Panc1 (cell line): Measurements from ENCODE around the gene UST. TPM values are rescaled to one million over a fixed set of nuclear protein-coding genes. Genes with fewer than 3 reads are reported as not detected.

Experiments
- ATAC-seq: fragments of 200-7000 bp; cut with Tn5 transposase; 2 replicates; pipeline ENCODE4 v1.9.1; 2020; ENCODE audit warnings: mild to moderate bottlenecking, moderate library complexity
- BruUV-seq: library from RNA; stranded (reverse); fragments of 400-500 nt; replicated peaks from 2 replicates; lab custom pipeline; 2021; lab: Mats Ljungman, UMichigan
- CTCF ChIA-PET: fragments of 300-600 bp; sonication (Branson Sonifier 250); formaldehyde crosslinking; loops from one replicate; lab custom pipeline; 2022; ENCODE audit warnings: antibody characterized with exemption; lab: Charles Lee
- POLR2A ChIA-PET: fragments of 300-600 bp; sonication (Branson Sonifier 250); formaldehyde crosslinking; loops from one replicate; lab custom pipeline; 2022; ENCODE audit warnings: antibody characterized with exemption; lab: Charles Lee
- DNase-seq: peaks from one replicate; pipeline ENCODE4 v3.0.0-alpha.2; 2010; ENCODE audit warnings: low read depth, low spot score
- H3K27ac ChIP-seq: 2 replicates; pipeline ENCODE4 v1.5.1; 2011; ENCODE audit warnings: mild to moderate bottlenecking, low read length, inconsistent platforms
- H3K27me3 ChIP-seq: fragments of 200-500 bp; sonication (Bioruptor generic); 2 replicates; pipeline ENCODE4 v1.6.0; 2014; ENCODE audit warnings: low read length, inconsistent platforms; ENCODE audit not compliant: control insufficient read depth, insufficient read depth
- H3K36me3 ChIP-seq: fragments of 200-500 bp; sonication (Bioruptor generic); 2 replicates; pipeline ENCODE4 v1.5.1; 2014; ENCODE audit warnings: inconsistent platforms, mild to moderate bottlenecking, low read length, moderate library complexity; ENCODE audit not compliant: control insufficient read depth, insufficient read depth
- H3K4me1 ChIP-seq: 2 replicates; pipeline ENCODE4 v1.5.1; 2011; ENCODE audit warnings: inconsistent platforms, mild to moderate bottlenecking, low read length, moderate library complexity; ENCODE audit not compliant: control insufficient read depth, insufficient read depth
- H3K4me3 ChIP-seq, 2 experiments: 2 replicates each; pipeline ENCODE4 v1.5.1; 2011 to 2012; ENCODE audit warnings: low read depth in 2 of 2, low read length in 2 of 2, mild to moderate bottlenecking in 2 of 2, inconsistent platforms in 1 of 2, moderate library complexity in 1 of 2
- H3K9me3 ChIP-seq: fragments of 200-500 bp; sonication (Bioruptor generic); 2 replicates; pipeline ENCODE4 v1.5.1; 2014; ENCODE audit warnings: low read depth, mild to moderate bottlenecking, inconsistent platforms, low read length, moderate library complexity; ENCODE audit not compliant: control insufficient read depth, insufficient read depth
- CTCF ChIP-seq: fragments of 450-650 bp; IDR thresholded peaks from 2 replicates; pipeline ENCODE4 v1.5.1; 2017; ENCODE audit warnings: mild to moderate bottlenecking
- POLR2AphosphoS5 ChIP-seq: IDR thresholded peaks from 2 replicates; pipeline ENCODE4 v1.6.1; 2012; ENCODE audit warnings: mild to moderate bottlenecking, low read depth, low read length, moderate library complexity
- REST ChIP-seq, 2 experiments: IDR thresholded peaks; 2 replicates each; pipeline ENCODE4 v1.6.1; 2011 to 2012; ENCODE audit warnings: low read depth in 2 of 2, control low read depth in 1 of 2, low read length in 1 of 2, mild to moderate bottlenecking in 1 of 2, moderate library complexity in 1 of 2; ENCODE audit not compliant: insufficient read depth in 1 of 2
- SIN3A ChIP-seq: IDR thresholded peaks from 2 replicates; pipeline ENCODE4 v1.6.1; 2012; ENCODE audit warnings: low read depth, mild to moderate bottlenecking, low read length, moderate library complexity, borderline replicate concordance; ENCODE audit not compliant: insufficient read depth
- TCF7L2 ChIP-seq: IDR thresholded peaks from 2 replicates; pipeline ENCODE4 v1.6.1; 2011; ENCODE audit warnings: mild to moderate bottlenecking, low read depth, low read length, inconsistent platforms
- in situ Hi-C: cut with HindIII; loops from 2 replicates; pipeline ENCODE4 v1.10.0; 2016; ENCODE audit warnings: low sequenced_read_pairs, low pct_unique_long_range_greater_than_20kb
- intact Hi-C: fragments of 100-400 bp; cut with micrococcal nuclease; formaldehyde crosslinking; loops from one replicate; pipeline ENCODE4 v1.10.0; 2022; ENCODE audit not compliant: unreplicated experiment
- total RNA-seq: library from RNA; stranded (reverse); gene quantifications from one replicate; pipeline ENCODE4 v1.2.1, GENCODE V29; 2021; ENCODE audit not compliant: unreplicated experiment

UST gene
- total RNA-seq, 1 experiment from 2014 or later, result 0.15 TPM

- H3K4me1 ChIP-seq, result no peaks in the 10 kb centered on the region
- ChIA-PET POLR2A (no interaction called here), CTCF (no interaction called here)
- no peaks in the 10 kb centered on the region for H3K9me3 ChIP-seq
- intact Hi-C loops (no loop called here), in situ Hi-C loops (no loop called here)
- ATAC-seq (no peak), DNase-seq (no peak)
- no peaks in the 10 kb centered on the region for H3K36me3 ChIP-seq
- H3K4me3 ChIP-seq, result no peak overlapping the region
- H3K27ac ChIP-seq, result no peak overlapping the region
- TF ChIP-seq SIN3A (no peak), REST (IDR thresholded peaks at IDR 0.05; ENCODE audit: insufficient read depth in 1 of 2, low read depth in 2 of 2, low read length in 1 of 2) (no peak), CTCF (no peak), POLR2AphosphoS5 (no peak)
- no peaks in the 10 kb centered on the region for H3K27me3 ChIP-seq
- BruUV-seq, result no TSS peak
Observed at GRCh38 chr6:148827416-148828045, 80.7 kb downstream of the UST start.

DNA sequence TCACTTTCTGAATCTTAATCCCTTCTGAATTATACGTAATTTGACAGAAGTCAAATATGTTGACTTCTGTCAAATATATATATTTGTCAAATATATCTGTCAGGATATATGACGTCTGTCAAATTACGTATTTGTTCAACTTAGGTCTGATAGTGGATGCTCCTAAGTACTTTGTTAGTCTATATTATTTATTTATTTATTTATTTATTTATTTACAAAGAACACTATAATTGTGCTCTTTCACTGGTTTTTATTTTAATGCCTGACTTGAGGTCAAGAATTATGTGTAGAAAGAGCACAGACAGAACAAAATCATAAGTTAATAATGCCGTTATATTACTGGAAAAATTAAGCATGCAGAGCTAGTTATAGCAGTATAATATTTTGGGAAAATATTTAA is 81.2 kb downstream of the UST start:
- ChIA-PET POLR2A (no interaction called here), CTCF (no interaction called here)
- no peak for DNase-seq
- H3K4me3 ChIP-seq, result no peak overlapping the region
- H3K27me3 ChIP-seq, result no peaks in the 10 kb centered on the region
- in situ Hi-C loops, result no loop called here
- no peak for ATAC-seq
- no peaks in the 10 kb centered on the region for H3K9me3 ChIP-seq
- no peaks in the 10 kb centered on the region for H3K4me1 ChIP-seq
- H3K27ac ChIP-seq, result no peak overlapping the region
- TF ChIP-seq SIN3A, result no peak
- no peak for TF ChIP-seq TCF7L2
- no peak for TF ChIP-seq POLR2AphosphoS5
- TF ChIP-seq REST (IDR thresholded peaks at IDR 0.05; ENCODE audit: insufficient read depth in 1 of 2, low read depth in 2 of 2, low read length in 1 of 2), result no peak
- TF ChIP-seq CTCF, result no peak
- BruUV-seq, result no TSS peak
- no peaks in the 10 kb centered on the region for H3K36me3 ChIP-seq
- intact Hi-C loops, result no loop called here
